H9 (cell line): ENCODE measurements around the gene IFNG-AS1. TPM values are rescaled to one million over a fixed set of nuclear protein-coding genes. Genes with fewer than 3 reads are reported as not detected.

Experiments used
- DNase-seq: peaks from one replicate; pipeline ENCODE4 v3.0.0-alpha.2; 2017
- H2AFZ ChIP-seq: one replicate; pipeline ENCODE4 v1.6.1; 2013; ENCODE audit warnings: mild to moderate bottlenecking, low read length, control low read depth, moderate library complexity
- H2AK5ac ChIP-seq: 2 replicates; pipeline ENCODE4 v1.6.1; 2013; ENCODE audit warnings: low read length, control low read depth, mixed read lengths; ENCODE audit not compliant: insufficient read length
- H2BK120ac ChIP-seq: one replicate; pipeline ENCODE4 v1.6.1; 2013; ENCODE audit warnings: low read depth, mild to moderate bottlenecking, low read length, control low read depth, inconsistent platforms; ENCODE audit not compliant: poor library complexity, severe bottlenecking
- H2BK12ac ChIP-seq: 2 replicates; pipeline ENCODE4 v1.6.1; 2013; ENCODE audit warnings: low read length, control low read depth, mixed read lengths, low read depth; ENCODE audit not compliant: insufficient read length
- H2BK15ac ChIP-seq: 2 replicates; pipeline ENCODE4 v1.6.1; 2013; ENCODE audit warnings: low read depth, low read length, control low read depth
- H2BK20ac ChIP-seq: one replicate; pipeline ENCODE4 v1.6.1; 2013; ENCODE audit warnings: low read depth, mild to moderate bottlenecking, low read length, control low read depth, inconsistent platforms; ENCODE audit not compliant: poor library complexity, severe bottlenecking
- H2BK5ac ChIP-seq: 2 replicates; pipeline ENCODE4 v1.6.1; 2013; ENCODE audit warnings: low read length, control low read depth, mixed read lengths; ENCODE audit not compliant: insufficient read length
- H3K14ac ChIP-seq: 2 replicates; pipeline ENCODE4 v1.6.1; 2013; ENCODE audit warnings: low read length, control low read depth; ENCODE audit not compliant: insufficient read depth
- H3K18ac ChIP-seq: 2 replicates; pipeline ENCODE4 v1.6.1; 2013; ENCODE audit warnings: low read depth, mild to moderate bottlenecking, mixed read lengths, low read length, control low read depth; ENCODE audit not compliant: insufficient read length
- H3K23ac ChIP-seq: 2 replicates; pipeline ENCODE4 v1.6.1; 2013; ENCODE audit warnings: low read length, control low read depth, mixed read lengths, low read depth; ENCODE audit not compliant: insufficient read length
- H3K23me2 ChIP-seq: 2 replicates; pipeline ENCODE4 v1.6.1; 2013; ENCODE audit warnings: low read depth, mild to moderate bottlenecking, mixed read lengths, low read length, control low read depth; ENCODE audit not compliant: insufficient read length, poor library complexity, severe bottlenecking
- H3K27ac ChIP-seq: 2 replicates; pipeline ENCODE4 v1.5.1; 2013; ENCODE audit warnings: low read length, control low read depth, mixed read lengths, low read depth; ENCODE audit not compliant: insufficient read length
- H3K27me3 ChIP-seq: 2 replicates; pipeline ENCODE4 v1.6.1; 2013; ENCODE audit warnings: low read length, control low read depth, inconsistent platforms; ENCODE audit not compliant: insufficient read depth
- H3K4ac ChIP-seq: 2 replicates; pipeline ENCODE4 v1.6.1; 2013; ENCODE audit warnings: low read depth, mild to moderate bottlenecking, control low read depth, inconsistent platforms, low read length, moderate library complexity
- H3K4me1 ChIP-seq: 2 replicates; pipeline ENCODE4 v1.6.1; 2013; ENCODE audit warnings: low read length, control low read depth, inconsistent platforms; ENCODE audit not compliant: insufficient read depth
- H3K4me2 ChIP-seq: 2 replicates; pipeline ENCODE4 v1.6.1; 2013; ENCODE audit warnings: low read length, control low read depth, mixed read lengths; ENCODE audit not compliant: insufficient read length, insufficient read depth
- H3K56ac ChIP-seq: 2 replicates; pipeline ENCODE4 v1.6.1; 2013; ENCODE audit warnings: low read depth, mild to moderate bottlenecking, mixed read lengths, low read length, control low read depth; ENCODE audit not compliant: insufficient read length
- H3K79me1 ChIP-seq: 2 replicates; pipeline ENCODE4 v1.6.1; 2013; ENCODE audit warnings: low read depth, mild to moderate bottlenecking, moderate library complexity, low read length, control low read depth, inconsistent platforms; ENCODE audit not compliant: insufficient read depth, poor library complexity, severe bottlenecking
- H3K79me2 ChIP-seq: 2 replicates; pipeline ENCODE4 v1.6.1; 2013; ENCODE audit warnings: low read length, control low read depth, inconsistent platforms; ENCODE audit not compliant: insufficient read depth
- H3K9ac ChIP-seq: 2 replicates; pipeline ENCODE4 v1.6.1; 2013; ENCODE audit warnings: low read length, control low read depth, mixed read lengths; ENCODE audit not compliant: insufficient read length; ENCODE audit errors: extremely low read depth
- H3K9me3 ChIP-seq: one replicate; pipeline ENCODE4 v1.6.1; 2013; ENCODE audit warnings: low read depth, low read length, inconsistent platforms; ENCODE audit not compliant: control insufficient read depth
- H3T11ph ChIP-seq: one replicate; pipeline ENCODE4 v1.6.1; 2013; ENCODE audit warnings: mild to moderate bottlenecking, low read length, control low read depth, inconsistent platforms
- H4K20me1 ChIP-seq: one replicate; pipeline ENCODE4 v1.6.1; 2013; ENCODE audit not compliant: control insufficient read depth, insufficient read length, insufficient read depth
- H4K5ac ChIP-seq: 2 replicates; pipeline ENCODE4 v1.6.1; 2013; ENCODE audit warnings: low read depth, mild to moderate bottlenecking, mixed read lengths, low read length, control low read depth; ENCODE audit not compliant: insufficient read length
- H4K8ac ChIP-seq: replicated peaks from 2 replicates; pipeline ENCODE4 v1.6.1; 2013; ENCODE audit warnings: low read length, control low read depth, mixed read lengths, low read depth; ENCODE audit not compliant: insufficient read length
- H4K91ac ChIP-seq: 2 replicates; pipeline ENCODE4 v1.6.1; 2013; ENCODE audit warnings: low read depth, mild to moderate bottlenecking, moderate library complexity, mixed read lengths, low read length, control low read depth; ENCODE audit not compliant: insufficient read length
- H3K27ac Mint-ChIP-seq, 3 experiments: 2 replicates in 2 of 3; 3 replicates in 1 of 3; pipeline ENCODE4 v1.8.0; 2020 to 2021; ENCODE audit warnings: mixed read lengths in 3 of 3, mild to moderate bottlenecking in 1 of 3, moderate library complexity in 1 of 3
- H3K27me3 Mint-ChIP-seq: 2 replicates; pipeline ENCODE4 v1.8.0; 2021; ENCODE audit warnings: low read depth, mild to moderate bottlenecking, moderate library complexity, mixed read lengths
- H3K36me3 Mint-ChIP-seq, 3 experiments: 2 replicates in 2 of 3; 3 replicates in 1 of 3; pipeline ENCODE4 v1.8.0; 2020 to 2021; ENCODE audit warnings: low read depth in 3 of 3, mixed read lengths in 3 of 3; ENCODE audit not compliant: insufficient read depth in 1 of 3
- H3K4me1 Mint-ChIP-seq, 2 experiments: 2 replicates each; pipeline ENCODE4 v1.8.0; 2020; ENCODE audit warnings: mixed read lengths in 2 of 2
- H3K4me3 Mint-ChIP-seq, 2 experiments: 2 replicates in 1 of 2; 3 replicates in 1 of 2; pipeline ENCODE4 v1.8.0; 2020 to 2021; ENCODE audit warnings: mild to moderate bottlenecking in 2 of 2, mixed read lengths in 2 of 2, moderate library complexity in 1 of 2
- H3K9me3 Mint-ChIP-seq, 2 experiments: 2 replicates in 1 of 2; 3 replicates in 1 of 2; pipeline ENCODE4 v1.8.0; 2020; ENCODE audit warnings: mild to moderate bottlenecking in 2 of 2, mixed read lengths in 2 of 2, moderate library complexity in 1 of 2
- WGBS: extraction: QIAGEN DNeasy Blood & Tissue Kit; methylation state at CpG from one replicate; pipeline ENCODE4 v1.1.7; 2013; ENCODE audit warnings: missing lambda C conversion rate, low lambda C conversion rate, mixed read lengths; ENCODE audit not compliant: insufficient read length; ENCODE audit errors: extremely low coverage; 5-methylcytosine and 5-hydroxymethylcytosine counted together
- total RNA-seq: library from RNA; stranded (reverse); gene quantifications from 2 replicates; pipeline ENCODE4 v1.2.1, GENCODE V29; 2021
- TF ChIP-seq, protein P1 (sequence below): fragments of 200-600 bp; sonication (generic); conservative IDR thresholded peaks from 3 replicates; pipeline ENCODE4 v1.8.0; 2021; ENCODE audit warnings: antibody characterized with exemption, mild to moderate bottlenecking

IFNG-AS1 gene
- total RNA-seq, 1 experiment from 2014 or later, result not detected

GRCh38 chr12:68036642-68037041 lies 47.4 kb downstream of the IFNG-AS1 start:
- no peak overlapping the region for H3K4me2 ChIP-seq
- Mint-ChIP-seq H3K4me1 (peaks cover 0 to 2% of the 10 kb centered on the region in 2 experiments; a peak in 2 of 4 replicates), H3K36me3 (no peaks in the 10 kb centered on the region), H3K27ac (no peak overlapping the region), H3K9me3 (no peaks in the 10 kb centered on the region), H3K4me3 (no peak overlapping the region), H3K27me3 (no peaks in the 10 kb centered on the region)
- no peak overlapping the region for H2BK20ac ChIP-seq
- no peaks in the 10 kb centered on the region for H3K23me2 ChIP-seq
- H3K27ac ChIP-seq, result no peak overlapping the region
- no peak overlapping the region for H3K4ac ChIP-seq
- H3K56ac ChIP-seq, result no peak overlapping the region
- H3K9ac ChIP-seq, result no peak overlapping the region
- TF ChIP-seq, protein P1, sequence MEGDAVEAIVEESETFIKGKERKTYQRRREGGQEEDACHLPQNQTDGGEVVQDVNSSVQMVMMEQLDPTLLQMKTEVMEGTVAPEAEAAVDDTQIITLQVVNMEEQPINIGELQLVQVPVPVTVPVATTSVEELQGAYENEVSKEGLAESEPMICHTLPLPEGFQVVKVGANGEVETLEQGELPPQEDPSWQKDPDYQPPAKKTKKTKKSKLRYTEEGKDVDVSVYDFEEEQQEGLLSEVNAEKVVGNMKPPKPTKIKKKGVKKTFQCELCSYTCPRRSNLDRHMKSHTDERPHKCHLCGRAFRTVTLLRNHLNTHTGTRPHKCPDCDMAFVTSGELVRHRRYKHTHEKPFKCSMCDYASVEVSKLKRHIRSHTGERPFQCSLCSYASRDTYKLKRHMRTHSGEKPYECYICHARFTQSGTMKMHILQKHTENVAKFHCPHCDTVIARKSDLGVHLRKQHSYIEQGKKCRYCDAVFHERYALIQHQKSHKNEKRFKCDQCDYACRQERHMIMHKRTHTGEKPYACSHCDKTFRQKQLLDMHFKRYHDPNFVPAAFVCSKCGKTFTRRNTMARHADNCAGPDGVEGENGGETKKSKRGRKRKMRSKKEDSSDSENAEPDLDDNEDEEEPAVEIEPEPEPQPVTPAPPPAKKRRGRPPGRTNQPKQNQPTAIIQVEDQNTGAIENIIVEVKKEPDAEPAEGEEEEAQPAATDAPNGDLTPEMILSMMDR, result no peak
- H3K23ac ChIP-seq, result no peak overlapping the region
- H3K79me1 ChIP-seq, result no peaks in the 10 kb centered on the region
- no peaks in the 10 kb centered on the region for H3K27me3 ChIP-seq
- no peak overlapping the region for H2BK5ac ChIP-seq
- H3K9me3 ChIP-seq, result no peaks in the 10 kb centered on the region
- no peak overlapping the region for H2BK12ac ChIP-seq
- no peaks in the 10 kb centered on the region for H3K4me1 ChIP-seq
- no peak overlapping the region for H3K14ac ChIP-seq
- no peak overlapping the region for H4K91ac ChIP-seq
- H2BK15ac ChIP-seq, result no peak overlapping the region
- H3K79me2 ChIP-seq, result no peaks in the 10 kb centered on the region
- H4K20me1 ChIP-seq, result no peaks in the 10 kb centered on the region
- no peak overlapping the region for H2BK120ac ChIP-seq
- H2AFZ ChIP-seq, result no peak overlapping the region
- H2AK5ac ChIP-seq, result no peak overlapping the region
- H4K8ac ChIP-seq, result no peak overlapping the region
- no peak for DNase-seq
- no peak overlapping the region for H3K18ac ChIP-seq
- no CpG with 5 or more reads among the region's 7 CpGs for WGBS
- no peak overlapping the region for H3T11ph ChIP-seq
- no peak overlapping the region for H4K5ac ChIP-seq
